HCT116 (cell line): Measurements from ENCODE around the gene RHPN2. TPM values are rescaled to one million over a fixed set of nuclear protein-coding genes. Genes with fewer than 3 reads are reported as not detected.
"Not testable (repeated sequence)": the region's sequence is repeated elsewhere in the genome, so short reads cannot be mapped to it uniquely, and the experiment has no call there.

Experiments used
- ATAC-seq: fragments of 200-7000 bp; cut with Tn5 transposase; 2 replicates; pipeline ENCODE4 v1.9.1; 2020; ENCODE audit warnings: mild to moderate bottlenecking, moderate library complexity
- BruUV-seq: library from RNA; stranded (reverse); fragments of 400-500 nt; replicated peaks from 2 replicates; lab custom pipeline; 2021; lab: Mats Ljungman, UMichigan
- CTCF ChIA-PET: fragments of 300-600 bp; sonication (Branson Sonifier 250); formaldehyde crosslinking; loops from one replicate; lab custom pipeline; 2021; ENCODE audit warnings: antibody characterized with exemption; lab: Charles Lee
- POLR2A ChIA-PET: fragments of 300-600, 350-600 bp; sonication (Branson Sonifier 250); formaldehyde crosslinking; loops from one replicate; lab custom pipeline; 2021; ENCODE audit warnings: antibody characterized with exemption; lab: Charles Lee
- RAD21 ChIA-PET, 2 experiments: fragments of 300-600 bp; sonication (Branson Sonifier 250); formaldehyde crosslinking; loops; one replicate each; lab custom pipeline; 2023; ENCODE audit warnings: low total read pairs in 2 of 2; ENCODE audit not compliant: uncharacterized antibody in 2 of 2, unreplicated experiment in 2 of 2, low non-redundant PET in 1 of 2; lab: Charles Lee
- DNase-seq: peaks from one replicate; pipeline ENCODE4 v3.0.0-alpha.2; 2010; ENCODE audit warnings: low read depth, low spot score
- H2AFZ ChIP-seq: fragments of 200-600 bp; shearing (Covaris generic), sonication (generic); 2 replicates; pipeline ENCODE4 v1.6.1; 2017; ENCODE audit warnings: low read depth, mixed run types, mixed read lengths, antibody characterized with exemption, low read length; ENCODE audit not compliant: poor library complexity, severe bottlenecking
- H3K27ac ChIP-seq: 2 replicates; pipeline ENCODE4 v1.5.1; 2012; ENCODE audit warnings: low read depth, low read length
- H3K27me3 ChIP-seq: fragments of 200-600 bp; sonication (generic); 2 replicates; pipeline ENCODE4 v1.6.1; 2016; ENCODE audit warnings: mixed run types, low read length, mixed read lengths; ENCODE audit not compliant: insufficient read depth
- H3K36me3 ChIP-seq, 2 experiments: fragments of 200-500 bp in 1 of 2; fragments of 200-600 bp in 1 of 2; sonication (Bioruptor generic) in 1 of 2; sonication (generic) in 1 of 2; 2 replicates each; pipeline versions ENCODE4 v1.5.1 to v1.6.1; 2014 to 2016; ENCODE audit warnings: low read length in 2 of 2, inconsistent platforms in 1 of 2, mixed read lengths in 1 of 2, mixed run types in 1 of 2; ENCODE audit not compliant: insufficient read depth in 2 of 2, control insufficient read depth in 1 of 2
- H3K4me1 ChIP-seq, 2 experiments: fragments of 200-600 bp in 1 of 2; sonication (generic) in 1 of 2; 2 replicates each; pipeline versions ENCODE4 v1.5.1 to v1.6.1; 2012 to 2017; ENCODE audit warnings: low read length in 2 of 2, inconsistent platforms in 1 of 2, mild to moderate bottlenecking in 1 of 2, mixed read lengths in 1 of 2, mixed run types in 1 of 2, moderate library complexity in 1 of 2; ENCODE audit not compliant: insufficient read depth in 2 of 2, control insufficient read depth in 1 of 2
- H3K4me2 ChIP-seq: fragments of 200-600 bp; sonication (generic); 2 replicates; pipeline ENCODE4 v1.6.1; 2017; ENCODE audit warnings: mixed run types, low read length, mixed read lengths
- H3K4me3 ChIP-seq, 2 experiments: fragments of 200-600 bp in 1 of 2; sonication (generic) in 1 of 2; replicated peaks in 1 of 2; 2 replicates each; pipeline ENCODE4 v1.5.1; 2011 to 2016; ENCODE audit warnings: low read length in 2 of 2, control low read depth in 1 of 2, low read depth in 1 of 2, mild to moderate bottlenecking in 1 of 2, mixed read lengths in 1 of 2, mixed run types in 1 of 2
- H3K79me2 ChIP-seq: fragments of 200-600 bp; sonication (generic); 2 replicates; pipeline ENCODE4 v1.6.1; 2017; ENCODE audit warnings: mild to moderate bottlenecking, mixed run types, low read length, moderate library complexity, mixed read lengths; ENCODE audit not compliant: insufficient read depth
- H3K9ac ChIP-seq: fragments of 200-600 bp; sonication (generic); 2 replicates; pipeline ENCODE4 v1.6.1; 2016; ENCODE audit warnings: low read length, mixed read lengths
- H3K9me2 ChIP-seq: fragments of 200-600 bp; sonication (generic), shearing (Covaris generic); 2 replicates; pipeline ENCODE4 v1.6.1; 2017; ENCODE audit warnings: mixed run types, mild to moderate bottlenecking, moderate library complexity; ENCODE audit not compliant: insufficient read depth
- H3K9me3 ChIP-seq, 2 experiments: fragments of 200-500 bp in 1 of 2; fragments of 200-600 bp in 1 of 2; sonication (Bioruptor generic) in 1 of 2; sonication (generic) in 1 of 2; 2 replicates each; pipeline ENCODE4 v1.6.1; 2014 to 2017; ENCODE audit warnings: low read length in 2 of 2, mixed read lengths in 2 of 2, inconsistent platforms in 1 of 2, low read depth in 1 of 2, mild to moderate bottlenecking in 1 of 2, mixed run types in 1 of 2, moderate library complexity in 1 of 2; ENCODE audit not compliant: control insufficient read depth in 1 of 2, insufficient read depth in 1 of 2
- H4K20me1 ChIP-seq: fragments of 200-600 bp; sonication (generic), shearing (Covaris generic); 2 replicates; pipeline ENCODE4 v1.6.1; 2017; ENCODE audit warnings: mixed run types, mild to moderate bottlenecking, moderate library complexity; ENCODE audit not compliant: insufficient read depth
- EGR1 ChIP-seq: IDR thresholded peaks from 2 replicates; pipeline ENCODE4 v1.6.1; 2012; ENCODE audit warnings: low read depth
- ELF1 ChIP-seq: IDR thresholded peaks from 2 replicates; pipeline ENCODE4 v1.6.1; 2012; ENCODE audit warnings: low read depth, borderline replicate concordance
- JUND ChIP-seq: IDR thresholded peaks from 2 replicates; pipeline ENCODE4 v1.6.1; 2012
- SIN3A ChIP-seq: IDR thresholded peaks from 2 replicates; pipeline ENCODE4 v1.6.1; 2012; ENCODE audit warnings: low read depth
- SP1 ChIP-seq: IDR thresholded peaks from 2 replicates; pipeline ENCODE4 v1.6.1; 2012; ENCODE audit warnings: low read depth
- intact Hi-C: fragments of 100-400 bp; cut with micrococcal nuclease; formaldehyde crosslinking; loops from 2 replicates; pipeline ENCODE4 v1.10.0; 2022
- total RNA-seq: library from RNA; stranded (reverse); gene quantifications from one replicate; pipeline ENCODE4 v1.2.1, GENCODE V29; 2021; ENCODE audit not compliant: unreplicated experiment
- TF ChIP-seq, protein P1 (sequence below): IDR thresholded peaks from 2 replicates; pipeline ENCODE4 v1.6.1; 2012

RHPN2 gene
- total RNA-seq, 1 experiment from 2014 or later = 33.3 TPM

- H3K9ac ChIP-seq, POLR2A ChIA-PET, H3K79me2 ChIP-seq, H3K9me3 ChIP-seq, H4K20me1 ChIP-seq, H3K4me3 ChIP-seq, BruUV-seq, H3K4me1 ChIP-seq, intact Hi-C loops, DNase-seq, RAD21 ChIA-PET, CTCF ChIA-PET, H3K27ac ChIP-seq, H3K4me2 ChIP-seq, ATAC-seq, H2AFZ ChIP-seq, H3K27me3 ChIP-seq, H3K9me2 ChIP-seq: not testable (repeated sequence)
- peaks cover 10 to 23% of the 10 kb centered on the region in 2 experiments; a peak in 3 of 4 replicates for H3K36me3 ChIP-seq
Measured at GRCh38 chr19:32995966-32996365, 68.7 kb downstream of the RHPN2 start.

DNA sequence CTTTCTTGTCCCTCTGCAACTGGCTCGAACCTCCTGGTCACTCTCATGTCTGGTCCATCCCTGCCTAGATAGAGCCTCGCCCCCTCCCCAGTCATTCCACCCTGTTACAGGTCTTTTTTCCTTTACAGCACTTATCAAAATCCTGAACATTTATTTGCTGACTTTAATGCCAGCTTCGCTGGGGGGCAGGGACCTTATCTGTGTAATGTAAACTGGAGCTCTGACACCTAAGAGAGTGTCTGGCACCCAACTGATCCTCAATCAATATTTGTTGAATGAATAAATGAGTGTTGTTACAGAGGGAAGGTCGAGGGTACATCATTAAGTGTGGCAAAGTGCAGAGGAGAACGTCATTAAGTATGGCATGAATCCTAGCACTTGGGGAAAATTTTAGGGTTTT lies 76.0 kb downstream of the RHPN2 start:
- Histone ChIP-seq H3K27ac (no peak overlapping the region), H3K27me3 (no peaks in the 10 kb centered on the region), H4K20me1 (no peaks in the 10 kb centered on the region), H3K4me3 (no peak overlapping the region), H2AFZ (no peak overlapping the region), H3K4me2 (no peak overlapping the region), H3K36me3 (peaks cover 8 to 13% of the 10 kb centered on the region in 2 experiments; a peak in 3 of 4 replicates), H3K9me2 (no peaks in the 10 kb centered on the region), H3K9ac (no peak overlapping the region), H3K79me2 (no peaks in the 10 kb centered on the region), H3K9me3 (no peaks in the 10 kb centered on the region), H3K4me1 (no peaks in the 10 kb centered on the region)
- ChIA-PET RAD21 (no interaction called here), CTCF (no interaction called here), POLR2A (no interaction called here)
- no peak for TF ChIP-seq ELF1
- no peak for TF ChIP-seq SIN3A
- TF ChIP-seq, protein P1, sequence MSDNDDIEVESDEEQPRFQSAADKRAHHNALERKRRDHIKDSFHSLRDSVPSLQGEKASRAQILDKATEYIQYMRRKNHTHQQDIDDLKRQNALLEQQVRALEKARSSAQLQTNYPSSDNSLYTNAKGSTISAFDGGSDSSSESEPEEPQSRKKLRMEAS = no peak
- no peak for TF ChIP-seq SP1
- TF ChIP-seq JUND = no peak
- TF ChIP-seq EGR1 = no peak
- DNase-seq (no peak), ATAC-seq (no peak)
- intact Hi-C loops = no loop called here
- TSS peak; percentile 14 for BruUV-seq

DNA sequence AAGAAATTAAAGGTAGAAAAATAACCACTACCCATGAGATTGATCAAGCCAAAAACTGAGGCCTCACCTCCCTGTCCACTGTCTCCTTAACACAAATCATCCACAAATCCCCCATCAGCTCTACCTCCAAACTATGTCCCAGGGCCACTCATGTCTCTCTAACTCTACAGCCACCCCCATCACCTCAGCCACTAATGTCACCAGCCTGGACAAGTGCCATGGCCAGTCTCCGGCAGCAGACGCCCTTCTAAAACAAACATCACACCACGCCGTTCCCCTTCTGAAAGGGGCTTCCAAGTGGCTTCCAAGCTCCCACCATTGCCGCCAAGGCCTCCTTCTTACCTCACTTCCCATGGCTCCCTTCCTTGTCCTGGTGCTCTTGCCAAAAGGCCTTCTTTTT lies 76.4 kb downstream of the RHPN2 start:
- H3K4me1 ChIP-seq, CTCF ChIA-PET, POLR2A ChIA-PET, H3K9me2 ChIP-seq, H3K4me3 ChIP-seq, RAD21 ChIA-PET, ATAC-seq, intact Hi-C loops, BruUV-seq, H3K79me2 ChIP-seq, DNase-seq, H3K4me2 ChIP-seq, H3K9me3 ChIP-seq, H2AFZ ChIP-seq, H4K20me1 ChIP-seq, H3K27me3 ChIP-seq, H3K9ac ChIP-seq, H3K27ac ChIP-seq: not testable (repeated sequence)
- H3K36me3 ChIP-seq = peaks cover 6 to 11% of the 10 kb centered on the region in 2 experiments; a peak in 3 of 4 replicates

- H3K36me3 ChIP-seq, DNase-seq, H3K4me2 ChIP-seq, H3K27ac ChIP-seq, intact Hi-C loops, ATAC-seq, H3K79me2 ChIP-seq, H3K4me3 ChIP-seq, H2AFZ ChIP-seq, H3K9me3 ChIP-seq, H3K27me3 ChIP-seq, BruUV-seq, H3K4me1 ChIP-seq, POLR2A ChIA-PET, CTCF ChIA-PET, H3K9me2 ChIP-seq, RAD21 ChIA-PET, H3K9ac ChIP-seq, H4K20me1 ChIP-seq: not testable (repeated sequence)
Measured at GRCh38 chr19:32982488-32982887, 82.2 kb downstream of the RHPN2 start.
